ENCODE results near the gene TAGLN.
A peak's percentile ranks its signal among the peaks of the same experiment; 100 is the strongest.
"Not testable (repeated sequence)": the region's sequence is repeated elsewhere in the genome, so short reads cannot be mapped to it uniquely, and the experiment has no call there.

Gene TAGLN

GRCh38 chr11:117180661-117181585 is 18.2 kb upstream of the TAGLN start:
- DNase-seq (ENCODE audit: low read depth) = peak; percentile 40

GRCh38 chr11:117181586-117182550 is 17.3 kb upstream of the TAGLN start:
- DNase-seq (ENCODE audit: low read depth) = no peak

- DNase-seq (ENCODE audit: low read depth) = no peak
Observed at GRCh38 chr11:117182551-117182935, 16.6 kb upstream of the TAGLN start.

DNA sequence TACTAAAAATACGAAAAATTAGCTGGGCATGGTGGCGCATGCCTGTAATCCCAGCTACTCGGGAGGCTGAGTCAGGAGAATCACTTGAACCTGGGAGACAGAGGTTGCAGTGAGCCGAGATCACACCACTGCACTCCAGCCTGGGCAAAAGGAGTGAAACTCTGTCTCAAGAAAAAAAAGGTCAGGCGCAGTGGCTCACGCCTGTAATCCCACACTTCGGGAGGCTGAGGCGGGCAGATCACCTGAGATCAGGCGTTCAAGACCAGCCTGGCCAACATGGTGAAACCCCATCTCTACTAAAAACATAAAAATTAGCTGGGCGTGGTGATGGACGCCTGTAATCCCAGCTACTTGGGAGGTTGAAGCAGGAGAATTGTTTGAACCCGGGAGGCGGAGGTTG is 16.0 kb upstream of the TAGLN start:
- DNase-seq (ENCODE audit: low read depth) = not testable (repeated sequence)

GRCh38 chr11:117183724-117184349 is 15.3 kb upstream of the TAGLN start:
- DNase-seq (ENCODE audit: low read depth) = no peak

GRCh38 chr11:117185736-117186430 is 13.3 kb upstream of the TAGLN start:
- no peak for DNase-seq (ENCODE audit: low read depth)

DNA sequence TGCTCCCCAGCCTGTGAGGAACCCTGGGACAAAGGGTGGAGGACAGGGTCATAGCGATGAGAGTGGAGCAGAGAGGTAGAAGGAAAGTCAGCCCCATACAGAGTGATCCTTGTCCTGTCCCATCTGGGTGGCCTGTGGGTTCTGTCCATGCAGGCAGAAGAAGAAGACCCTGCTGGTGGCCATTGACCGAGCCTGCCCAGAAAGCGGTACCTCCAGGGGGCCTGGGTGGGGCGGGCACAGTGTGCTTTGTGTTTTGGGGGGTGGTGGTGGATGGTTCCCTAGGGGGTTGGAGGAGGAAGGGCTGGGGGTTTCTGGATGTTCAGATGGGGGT is 12.8 kb upstream of the TAGLN start:
- no peak for DNase-seq (ENCODE audit: low read depth)

DNA sequence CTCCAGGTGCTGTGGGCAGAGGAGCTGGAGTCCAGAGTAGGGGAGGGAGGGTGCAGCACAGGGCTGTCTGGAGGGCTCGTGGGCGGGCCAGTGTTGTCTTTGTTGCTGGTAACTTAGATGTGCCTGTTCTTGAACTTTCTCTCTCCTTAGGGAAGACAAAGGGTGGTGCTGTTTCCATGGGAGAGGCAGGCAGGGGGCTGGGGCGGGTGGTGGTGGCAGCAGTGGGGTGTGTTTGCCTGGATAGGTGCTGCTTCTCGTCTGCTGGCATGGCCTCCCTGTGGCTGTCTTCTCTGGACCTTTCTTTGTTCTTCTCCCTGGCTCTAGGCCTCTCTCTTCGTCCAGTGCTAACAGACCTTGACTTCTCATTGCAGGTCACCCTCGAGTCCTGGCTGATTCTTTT is 12.2 kb upstream of the TAGLN start:
- DNase-seq (ENCODE audit: low read depth) = no peak

GRCh38 chr11:117187428-117187798 is 11.8 kb upstream of the TAGLN start:
- DNase-seq (ENCODE audit: low read depth) = no peak

DNA sequence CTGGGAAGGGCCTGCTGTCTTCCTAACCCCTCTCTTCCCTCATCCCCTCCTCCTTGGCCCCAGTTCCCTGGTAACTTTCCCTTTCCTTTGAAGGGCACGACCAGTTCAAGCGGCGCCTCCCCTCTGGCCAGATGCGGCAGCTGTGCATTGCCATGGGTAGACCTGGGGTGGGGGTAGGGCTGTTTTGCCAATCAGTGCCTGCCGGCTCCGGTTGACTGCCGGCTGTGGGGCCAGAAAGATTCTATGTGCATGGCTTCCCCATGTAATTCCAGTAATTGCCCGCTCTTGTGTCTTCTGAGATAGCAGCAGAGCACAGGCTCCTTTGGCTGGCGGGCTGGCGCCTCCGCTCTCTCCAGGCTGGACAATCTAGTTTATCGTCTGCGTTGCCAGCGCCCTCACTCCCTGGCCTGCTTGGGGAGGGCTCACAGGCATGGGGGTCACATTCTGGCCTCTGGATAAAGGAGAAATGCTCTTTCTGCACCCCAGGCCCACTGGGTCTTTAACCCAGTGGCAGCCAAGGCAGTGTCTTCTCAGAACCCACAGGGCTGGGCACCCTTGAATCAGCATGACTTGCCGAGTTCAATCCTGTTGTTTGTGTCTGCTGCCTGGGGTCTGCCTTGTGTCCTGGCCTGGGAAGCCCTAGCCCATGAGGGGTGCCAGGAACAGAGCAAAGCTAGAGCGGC is 11.2 kb upstream of the TAGLN start:
- no peak for DNase-seq (ENCODE audit: low read depth)

DNA sequence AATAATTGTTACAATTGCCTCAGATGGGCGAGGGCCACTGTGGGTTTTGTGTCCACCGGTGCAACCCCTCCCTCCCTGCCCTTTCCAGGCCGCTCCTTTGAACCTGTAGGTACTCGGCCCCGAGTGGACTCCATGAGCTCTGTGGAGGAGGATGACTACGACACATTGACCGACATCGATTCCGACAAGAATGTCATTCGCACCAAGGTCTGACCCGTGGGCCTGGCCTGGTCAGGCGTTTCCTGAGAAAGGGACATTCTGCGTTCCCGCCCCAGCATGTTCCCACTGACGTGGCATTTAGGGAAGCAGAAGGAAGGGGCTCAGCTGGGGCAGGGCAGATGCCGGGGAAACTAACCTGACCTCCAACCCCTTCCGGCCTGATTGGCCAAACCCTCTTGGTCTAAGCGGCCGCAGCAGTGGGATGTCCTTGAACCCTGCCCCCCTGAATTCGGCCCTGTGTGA is 10.5 kb upstream of the TAGLN start:
- DNase-seq (ENCODE audit: low read depth) = no peak

- DNase-seq (ENCODE audit: low read depth) = no peak
Observed at GRCh38 chr11:117189191-117189940, 9.8 kb upstream of the TAGLN start.

- no peak for DNase-seq (ENCODE audit: low read depth)
Observed at GRCh38 chr11:117189941-117190544, 9.1 kb upstream of the TAGLN start.

GRCh38 chr11:117191680-117192400 is 7.3 kb upstream of the TAGLN start:
- no peak for DNase-seq (ENCODE audit: low read depth)

- DNase-seq (ENCODE audit: low read depth) = no peak
Observed at GRCh38 chr11:117192401-117192875, 6.7 kb upstream of the TAGLN start.

GRCh38 chr11:117193130-117194020 is 5.8 kb upstream of the TAGLN start:
- no peak for DNase-seq (ENCODE audit: low read depth)

DNA sequence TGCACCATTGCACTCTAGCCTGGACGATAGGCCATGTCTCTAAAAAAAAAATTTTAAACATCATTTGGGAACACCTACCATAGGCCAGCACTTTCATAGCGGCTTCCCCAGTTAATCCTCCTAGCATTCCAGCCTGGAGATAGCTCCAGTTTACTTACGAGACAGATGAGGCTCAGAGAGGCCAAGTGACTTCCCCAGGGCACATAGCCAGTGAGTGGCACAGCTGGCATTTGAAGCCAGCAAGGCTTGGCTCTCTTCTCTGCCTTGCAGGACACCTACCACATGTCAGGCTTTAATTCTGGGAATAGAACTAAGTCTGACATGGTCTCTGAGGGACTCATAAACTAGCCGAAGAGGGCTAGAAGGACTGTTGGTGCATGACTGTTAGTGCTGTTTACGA is 4.9 kb upstream of the TAGLN start:
- DNase-seq (ENCODE audit: low read depth) = no peak

GRCh38 chr11:117195258-117195657 is 3.9 kb upstream of the TAGLN start:
- no peak for DNase-seq (ENCODE audit: low read depth)
